HG02970 (cell line): ENCODE measurements around the gene USP11.

Experiments
- ATAC-seq: cut with Tn5 transposase; IDR thresholded peaks from one replicate; pipeline ENCODE4 v1.9.1; 2021; ENCODE audit warnings: mild to moderate bottlenecking, moderate library complexity, moderate number of reproducible peaks; ENCODE audit not compliant: unreplicated experiment, low FRiP score

The USP11 gene

GRCh38 chrX:47223476-47224250 lies 9.1 kb upstream of the USP11 start:
- no peak for ATAC-seq

- ATAC-seq, result no peak
These were observed 8.4 kb upstream of the USP11 start for GRCh38 chrX:47224266-47224895.

- no peak for ATAC-seq
These were observed 7.9 kb upstream of the USP11 start for GRCh38 chrX:47224896-47225290.

GRCh38 chrX:47226071-47226470 lies 6.7 kb upstream of the USP11 start:
- ATAC-seq, result no peak

- ATAC-seq, result no peak
These were observed 6.1 kb upstream of the USP11 start for GRCh38 chrX:47226531-47227333.

- no peak for ATAC-seq
These were observed 5.5 kb upstream of the USP11 start for GRCh38 chrX:47227334-47227583.

GRCh38 chrX:47228550-47229270 lies 4.1 kb upstream of the USP11 start:
- ATAC-seq, result no peak

GRCh38 chrX:47229427-47229826 lies 3.4 kb upstream of the USP11 start:
- no peak for ATAC-seq

- no peak for ATAC-seq
These were observed 2.5 kb upstream of the USP11 start for GRCh38 chrX:47230136-47230868.

- ATAC-seq, result no peak
These were observed 1.6 kb upstream of the USP11 start for GRCh38 chrX:47231167-47231566.

GRCh38 chrX:47232197-47232802 lies 509 bp upstream of the USP11 start:
- ATAC-seq, result no peak

- ATAC-seq, result peak; percentile 77
These were observed 714 bp downstream of the USP11 start for GRCh38 chrX:47233333-47234113.

GRCh38 chrX:47234583-47234982 lies 1.8 kb downstream of the USP11 start:
- no peak for ATAC-seq

- no peak for ATAC-seq
These were observed 2.9 kb downstream of the USP11 start for GRCh38 chrX:47235691-47236103.

GRCh38 chrX:47239199-47239598 lies 6.4 kb downstream of the USP11 start:
- ATAC-seq, result no peak

- no peak for ATAC-seq
These were observed 7.2 kb downstream of the USP11 start for GRCh38 chrX:47239898-47240545.

- no peak for ATAC-seq
These were observed 7.8 kb downstream of the USP11 start for GRCh38 chrX:47240619-47241018.

- no peak for ATAC-seq
These were observed 8.6 kb downstream of the USP11 start for GRCh38 chrX:47241201-47242011.
